Neural progenitor cell (in vitro differentiated cells): ENCODE results near the gene ADO. TPM values are rescaled to one million over a fixed set of nuclear protein-coding genes. Genes with fewer than 3 reads are reported as not detected.

Source experiments
- DNase-seq: peaks from one replicate; pipeline ENCODE4 v3.0.0-alpha.2; 2016; ENCODE audit warnings: low spot score
- H2AFZ ChIP-seq: fragments of 200-600 bp; sonication (generic); replicated peaks from 2 replicates; pipeline ENCODE4 v1.6.1; 2016; ENCODE audit warnings: antibody characterized with exemption
- H3F3A ChIP-seq: fragments of 200-600 bp; sonication (generic); 2 replicates; pipeline ENCODE4 v1.6.1; 2016; ENCODE audit warnings: antibody characterized with exemption, low read depth
- H3K27ac ChIP-seq: fragments of 200-600 bp; sonication (generic); 2 replicates; pipeline ENCODE4 v1.5.1; 2016; ENCODE audit warnings: mild to moderate bottlenecking
- H3K27me3 ChIP-seq: fragments of 200-600 bp; sonication (generic); 2 replicates; pipeline ENCODE4 v1.6.1; 2016; ENCODE audit warnings: mild to moderate bottlenecking, moderate library complexity
- H3K36me3 ChIP-seq: fragments of 200-600 bp; sonication (generic); 2 replicates; pipeline ENCODE4 v1.5.1; 2016
- H3K4me1 ChIP-seq: fragments of 200-600 bp; sonication (generic); 2 replicates; pipeline ENCODE4 v1.6.1; 2016; ENCODE audit warnings: mixed run types
- H3K4me2 ChIP-seq: fragments of 200-600 bp; sonication (generic); 2 replicates; pipeline ENCODE4 v1.6.1; 2016
- H3K4me3 ChIP-seq: fragments of 200-600 bp; sonication (generic); 2 replicates; pipeline ENCODE4 v1.5.1; 2016
- H3K79me2 ChIP-seq: fragments of 200-600 bp; sonication (generic); 2 replicates; pipeline ENCODE4 v1.6.1; 2016; ENCODE audit warnings: low read depth
- H3K9ac ChIP-seq: fragments of 200-600 bp; sonication (generic); 2 replicates; pipeline ENCODE4 v1.6.1; 2016
- H3K9me3 ChIP-seq: fragments of 200-600 bp; sonication (generic); 2 replicates; pipeline ENCODE4 v1.5.1; 2016; ENCODE audit warnings: low read depth
- H4K20me1 ChIP-seq: fragments of 200-600 bp; sonication (generic); 2 replicates; pipeline ENCODE4 v1.6.1; 2016; ENCODE audit warnings: low read depth
- H3K27ac Mint-ChIP-seq: 3 replicates; pipeline ENCODE4 v1.8.0; 2021; ENCODE audit warnings: mixed read lengths
- H3K27me3 Mint-ChIP-seq: 2 replicates; pipeline ENCODE4 v1.8.0; 2022; ENCODE audit warnings: low read depth, mild to moderate bottlenecking, inconsistent platforms, moderate library complexity, mixed read lengths; ENCODE audit not compliant: insufficient read depth
- H3K36me3 Mint-ChIP-seq: 3 replicates; pipeline ENCODE4 v1.8.0; 2021; ENCODE audit warnings: mixed read lengths
- H3K4me1 Mint-ChIP-seq: 3 replicates; pipeline ENCODE4 v1.8.0; 2021; ENCODE audit warnings: mixed read lengths
- H3K4me3 Mint-ChIP-seq: 3 replicates; pipeline ENCODE4 v1.8.0; 2021; ENCODE audit warnings: mild to moderate bottlenecking, moderate library complexity, mixed read lengths
- H3K9me3 Mint-ChIP-seq: 3 replicates; pipeline ENCODE4 v1.8.0; 2020; ENCODE audit warnings: mixed read lengths
- EZH2 ChIP-seq: fragments of 200-600 bp; sonication (generic); IDR thresholded peaks from 2 replicates; pipeline ENCODE4 v1.6.1; 2017; ENCODE audit warnings: antibody characterized with exemption, mild to moderate bottlenecking, moderate library complexity
- EZH2phosphoT487 ChIP-seq: fragments of 200-600 bp; sonication (generic); IDR thresholded peaks from 2 replicates; pipeline ENCODE4 v1.6.1; 2017; ENCODE audit warnings: antibody characterized with exemption
- total RNA-seq: library from RNA; depleted of rRNA; stranded (reverse); fragments of >200 nt; gene quantifications from 2 replicates; pipeline ENCODE4 v1.2.3, GENCODE V29; 2015; ENCODE audit warnings: low replicate concordance
- TF ChIP-seq, protein P1 (sequence below): fragments of 200-600 bp; sonication (generic); IDR thresholded peaks from 2 replicates; pipeline ENCODE4 v1.5.1; 2017; ENCODE audit warnings: antibody characterized with exemption, mild to moderate bottlenecking

The ADO gene
- total RNA-seq, 1 donor from 2014 or later, result 28.1 TPM

GRCh38 chr10:62790019-62790555, 14.4 kb upstream of the ADO start:
- Histone ChIP-seq H3F3A (no peaks in the 10 kb centered on the region), H3K27me3 (no peaks in the 10 kb centered on the region), H3K9ac (no peak overlapping the region), H3K9me3 (no peaks in the 10 kb centered on the region), H4K20me1 (no peaks in the 10 kb centered on the region), H3K27ac (no peak overlapping the region), H2AFZ (peak overlapping the region; percentile 82), H3K4me1 (peaks cover 11% of the 10 kb centered on the region), H3K4me3 (no peak overlapping the region), H3K4me2 (no peak overlapping the region), H3K36me3 (no peaks in the 10 kb centered on the region), H3K79me2 (no peaks in the 10 kb centered on the region)
- Mint-ChIP-seq H3K4me1 (peaks cover 14% of the 10 kb centered on the region), H3K4me3 (no peak overlapping the region), H3K27me3 (peaks cover 8% of the 10 kb centered on the region), H3K36me3 (no peaks in the 10 kb centered on the region), H3K9me3 (peaks cover 23% of the 10 kb centered on the region), H3K27ac (peak overlapping the region; percentile 18)
- no peak for TF ChIP-seq EZH2phosphoT487
- TF ChIP-seq EZH2, result no peak
- TF ChIP-seq, protein P1, sequence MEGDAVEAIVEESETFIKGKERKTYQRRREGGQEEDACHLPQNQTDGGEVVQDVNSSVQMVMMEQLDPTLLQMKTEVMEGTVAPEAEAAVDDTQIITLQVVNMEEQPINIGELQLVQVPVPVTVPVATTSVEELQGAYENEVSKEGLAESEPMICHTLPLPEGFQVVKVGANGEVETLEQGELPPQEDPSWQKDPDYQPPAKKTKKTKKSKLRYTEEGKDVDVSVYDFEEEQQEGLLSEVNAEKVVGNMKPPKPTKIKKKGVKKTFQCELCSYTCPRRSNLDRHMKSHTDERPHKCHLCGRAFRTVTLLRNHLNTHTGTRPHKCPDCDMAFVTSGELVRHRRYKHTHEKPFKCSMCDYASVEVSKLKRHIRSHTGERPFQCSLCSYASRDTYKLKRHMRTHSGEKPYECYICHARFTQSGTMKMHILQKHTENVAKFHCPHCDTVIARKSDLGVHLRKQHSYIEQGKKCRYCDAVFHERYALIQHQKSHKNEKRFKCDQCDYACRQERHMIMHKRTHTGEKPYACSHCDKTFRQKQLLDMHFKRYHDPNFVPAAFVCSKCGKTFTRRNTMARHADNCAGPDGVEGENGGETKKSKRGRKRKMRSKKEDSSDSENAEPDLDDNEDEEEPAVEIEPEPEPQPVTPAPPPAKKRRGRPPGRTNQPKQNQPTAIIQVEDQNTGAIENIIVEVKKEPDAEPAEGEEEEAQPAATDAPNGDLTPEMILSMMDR, result no peak
- DNase-seq, result no peak

GRCh38 chr10:62790571-62790970, 13.9 kb upstream of the ADO start:
- Histone ChIP-seq H3K4me1 (peaks cover 11% of the 10 kb centered on the region), H4K20me1 (no peaks in the 10 kb centered on the region), H3K27me3 (no peaks in the 10 kb centered on the region), H3F3A (no peaks in the 10 kb centered on the region), H3K9ac (no peak overlapping the region), H3K4me3 (no peak overlapping the region), H2AFZ (no peak overlapping the region), H3K79me2 (no peaks in the 10 kb centered on the region), H3K9me3 (no peaks in the 10 kb centered on the region), H3K27ac (no peak overlapping the region), H3K4me2 (no peak overlapping the region), H3K36me3 (no peaks in the 10 kb centered on the region)
- no peak for DNase-seq
- peaks cover 19% of the 10 kb centered on the region for H3K9me3 Mint-ChIP-seq
- H3K36me3 Mint-ChIP-seq, result no peaks in the 10 kb centered on the region
- H3K4me1 Mint-ChIP-seq, result peaks cover 14% of the 10 kb centered on the region
- peaks cover 8% of the 10 kb centered on the region for H3K27me3 Mint-ChIP-seq
- no peak overlapping the region for H3K27ac Mint-ChIP-seq
- no peak overlapping the region for H3K4me3 Mint-ChIP-seq
- TF ChIP-seq EZH2phosphoT487 (no peak), EZH2 (no peak)
- TF ChIP-seq, protein P1, result no peak

GRCh38 chr10:62792261-62792660, 12.3 kb upstream of the ADO start:
- no peak for TF ChIP-seq EZH2phosphoT487
- no peak for TF ChIP-seq EZH2
- TF ChIP-seq, protein P1, result no peak
- no peaks in the 10 kb centered on the region for H3K36me3 ChIP-seq
- no peak overlapping the region for H3K4me3 ChIP-seq
- Mint-ChIP-seq H3K27me3 (peaks cover 6% of the 10 kb centered on the region), H3K36me3 (no peaks in the 10 kb centered on the region), H3K27ac (no peak overlapping the region), H3K4me1 (peaks cover 14% of the 10 kb centered on the region), H3K4me3 (no peak overlapping the region), H3K9me3 (peaks cover 3% of the 10 kb centered on the region)
- no peaks in the 10 kb centered on the region for H3F3A ChIP-seq
- no peaks in the 10 kb centered on the region for H3K27me3 ChIP-seq
- no peak overlapping the region for H3K27ac ChIP-seq
- no peak overlapping the region for H3K4me2 ChIP-seq
- H3K4me1 ChIP-seq, result peaks cover 18% of the 10 kb centered on the region
- H4K20me1 ChIP-seq, result no peaks in the 10 kb centered on the region
- no peak overlapping the region for H3K9ac ChIP-seq
- H3K79me2 ChIP-seq, result no peaks in the 10 kb centered on the region
- no peak for DNase-seq
- H3K9me3 ChIP-seq, result no peaks in the 10 kb centered on the region
- no peak overlapping the region for H2AFZ ChIP-seq
